Activated CD8-positive, alpha-beta memory T cell treated with anti-CD3 and anti-CD28 coated beads, Interleukin-2, amount 50 U/mL, for 4 hours (primary cell): ENCODE data around the gene TDRD3.
"Not testable (repeated sequence)": the region's sequence is repeated elsewhere in the genome, so short reads cannot be mapped to it uniquely, and the experiment has no call there.

Experiments used
- DNase-seq: peaks from one replicate; pipeline ENCODE4 v3.0.0-alpha.2; 2020

Gene TDRD3

DNA sequence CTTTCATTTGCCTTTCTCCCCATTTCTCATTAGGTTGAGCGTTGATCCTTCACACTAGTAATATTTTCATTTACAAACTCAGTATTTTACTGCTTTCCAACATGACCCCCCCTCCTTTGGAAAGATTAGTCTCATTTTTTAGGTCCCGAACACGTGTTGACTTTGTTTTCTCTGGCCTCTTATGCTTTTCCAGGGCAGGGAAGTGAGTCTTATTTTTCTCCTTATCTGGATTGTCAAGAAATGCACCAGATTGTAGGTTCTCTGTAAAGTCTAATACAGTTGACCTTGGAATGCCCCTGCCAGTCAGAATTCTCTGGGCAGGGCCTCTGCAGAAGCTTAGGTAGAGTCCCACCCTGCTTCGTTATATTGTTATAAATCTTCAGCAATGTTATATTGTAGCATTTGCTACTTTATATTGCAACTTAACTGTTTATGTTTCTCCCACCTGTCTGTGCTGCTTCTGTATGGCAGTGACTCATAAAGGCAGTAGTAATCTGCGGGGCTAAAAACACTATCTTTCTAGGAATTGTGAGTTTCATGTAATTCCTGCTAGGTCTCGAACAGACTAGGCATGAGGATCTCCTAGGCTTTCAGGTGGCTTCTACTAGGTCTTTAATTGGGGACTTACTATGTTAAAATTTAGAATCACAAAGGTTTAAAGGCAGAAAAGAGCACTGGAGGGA is 2.0 kb downstream of the TDRD3 start:
- DNase-seq = no peak

GRCh38 chr13:60402022-60402421 is 5.0 kb downstream of the TDRD3 start:
- DNase-seq = no peak

- DNase-seq = no peak
These were observed 10.1 kb downstream of the TDRD3 start for GRCh38 chr13:60407095-60407494.

- not testable (repeated sequence) for DNase-seq
These were observed 10.8 kb downstream of the TDRD3 start for GRCh38 chr13:60407852-60408251.

GRCh38 chr13:60409574-60410292 is 12.7 kb downstream of the TDRD3 start:
- not testable (repeated sequence) for DNase-seq

- DNase-seq = no peak
These were observed 13.3 kb downstream of the TDRD3 start for GRCh38 chr13:60410299-60410698.

DNA sequence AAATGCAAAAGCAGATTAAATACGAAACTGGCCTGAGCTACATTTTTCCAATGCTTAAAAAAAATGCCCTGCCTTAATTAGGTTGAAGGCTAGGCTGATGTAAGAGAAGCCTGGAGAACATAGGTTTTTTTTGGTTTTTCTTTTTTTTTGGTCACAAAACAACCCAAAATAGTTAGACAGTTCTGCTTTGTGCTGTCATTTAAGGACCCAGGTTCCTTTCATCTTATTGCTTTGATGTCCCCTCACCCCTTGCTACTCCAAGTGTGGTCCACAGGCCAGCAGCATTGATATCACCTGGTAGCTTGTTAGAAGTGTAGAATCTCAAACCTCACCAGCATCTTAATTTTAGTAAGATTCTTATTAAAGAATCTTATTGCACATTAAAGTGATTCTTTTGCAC is 14.4 kb downstream of the TDRD3 start:
- no peak for DNase-seq

DNA sequence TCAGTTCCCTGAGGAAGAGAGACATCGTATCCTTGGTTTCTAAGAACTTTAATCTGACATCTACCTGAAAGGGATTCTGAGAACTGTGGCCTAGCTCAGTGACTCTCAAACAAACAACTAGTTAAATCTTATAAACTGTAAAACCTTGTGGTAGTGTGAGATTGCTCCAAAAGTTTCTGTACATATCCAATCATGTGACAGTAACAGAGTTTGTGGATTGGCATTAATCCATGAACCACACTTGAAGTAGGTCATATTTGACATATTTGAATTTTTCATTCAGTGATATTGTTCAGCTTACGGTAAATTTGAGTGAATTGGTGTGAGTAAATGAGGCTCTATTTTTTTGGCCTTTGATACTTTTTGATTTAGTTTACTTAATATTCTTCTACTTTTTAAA is 15.0 kb downstream of the TDRD3 start:
- DNase-seq = no peak

- DNase-seq = no peak
These were observed 16.0 kb downstream of the TDRD3 start for GRCh38 chr13:60412909-60413616.

DNA sequence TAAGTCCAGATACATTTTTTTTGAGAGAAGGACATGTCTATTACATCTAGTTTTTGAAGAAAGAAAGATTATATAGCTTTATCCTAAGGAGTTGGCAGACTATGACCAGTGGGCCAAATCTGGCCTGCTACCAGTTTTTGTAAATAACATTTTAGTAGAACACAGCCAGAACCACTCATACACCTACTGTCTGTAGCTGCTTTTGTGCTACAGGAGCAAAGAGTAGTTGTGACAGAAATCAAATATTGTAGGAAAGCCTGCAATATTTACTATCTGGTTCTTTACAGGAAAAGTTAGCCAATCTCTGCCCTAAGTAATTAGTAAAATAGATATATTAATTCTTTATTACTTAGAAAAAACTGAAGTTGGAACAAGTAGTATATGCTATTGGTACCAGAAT is 17.2 kb downstream of the TDRD3 start:
- DNase-seq = no peak

- no peak for DNase-seq
These were observed 20.7 kb downstream of the TDRD3 start for GRCh38 chr13:60417734-60418133.

GRCh38 chr13:60418954-60419353 is 21.9 kb downstream of the TDRD3 start:
- DNase-seq = no peak

DNA sequence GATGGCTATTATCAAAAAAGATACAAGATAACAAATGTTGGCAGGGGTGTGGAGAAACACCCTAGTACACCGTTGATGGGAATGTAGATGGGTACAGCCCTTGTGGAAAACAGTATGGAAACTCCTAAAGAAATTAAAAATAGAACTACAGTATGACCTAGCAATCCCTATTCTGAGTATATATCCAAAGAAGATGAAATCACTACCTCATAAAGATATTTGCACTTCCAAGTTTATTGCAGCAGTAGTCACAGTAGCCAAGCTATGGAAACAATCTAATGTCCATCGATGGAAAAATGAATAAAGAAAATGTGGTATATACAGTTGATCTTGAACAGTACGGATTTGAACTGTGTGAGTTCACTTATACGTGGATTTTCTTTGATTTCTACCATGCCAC is 28.3 kb downstream of the TDRD3 start:
- no peak for DNase-seq

- DNase-seq = no peak
These were observed 29.1 kb downstream of the TDRD3 start for GRCh38 chr13:60426075-60426474.

GRCh38 chr13:60427285-60427684 is 30.3 kb downstream of the TDRD3 start:
- no peak for DNase-seq

DNA sequence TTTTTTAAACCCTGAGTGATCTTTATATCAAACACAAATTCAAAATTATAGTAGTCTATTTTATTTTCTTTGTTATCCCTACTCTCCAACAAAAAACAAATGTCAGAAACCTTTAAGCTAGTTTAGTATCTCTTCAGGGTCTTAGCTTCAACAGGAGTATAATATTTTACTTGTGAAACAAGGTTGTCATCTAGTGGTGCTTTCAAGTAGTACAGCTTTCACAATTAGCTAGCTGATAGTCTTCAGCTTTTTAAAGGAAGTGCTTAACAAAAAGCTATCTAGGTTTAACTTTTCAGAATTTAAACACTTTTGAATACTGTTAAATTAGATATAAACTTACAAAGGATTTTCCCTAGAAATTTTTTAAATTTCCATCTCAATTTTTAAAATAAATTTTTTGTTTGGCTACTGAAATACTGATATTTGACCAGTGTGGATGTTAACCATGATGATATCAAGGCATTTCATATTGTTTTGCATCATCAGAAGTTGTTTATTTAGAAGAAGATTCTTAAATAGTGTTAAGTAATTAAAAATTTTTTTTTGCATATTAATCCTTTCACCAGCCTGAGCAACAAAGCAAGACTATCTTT is 34.2 kb downstream of the TDRD3 start:
- DNase-seq = no peak

GRCh38 chr13:60433505-60433904 is 36.5 kb downstream of the TDRD3 start:
- no peak for DNase-seq

DNA sequence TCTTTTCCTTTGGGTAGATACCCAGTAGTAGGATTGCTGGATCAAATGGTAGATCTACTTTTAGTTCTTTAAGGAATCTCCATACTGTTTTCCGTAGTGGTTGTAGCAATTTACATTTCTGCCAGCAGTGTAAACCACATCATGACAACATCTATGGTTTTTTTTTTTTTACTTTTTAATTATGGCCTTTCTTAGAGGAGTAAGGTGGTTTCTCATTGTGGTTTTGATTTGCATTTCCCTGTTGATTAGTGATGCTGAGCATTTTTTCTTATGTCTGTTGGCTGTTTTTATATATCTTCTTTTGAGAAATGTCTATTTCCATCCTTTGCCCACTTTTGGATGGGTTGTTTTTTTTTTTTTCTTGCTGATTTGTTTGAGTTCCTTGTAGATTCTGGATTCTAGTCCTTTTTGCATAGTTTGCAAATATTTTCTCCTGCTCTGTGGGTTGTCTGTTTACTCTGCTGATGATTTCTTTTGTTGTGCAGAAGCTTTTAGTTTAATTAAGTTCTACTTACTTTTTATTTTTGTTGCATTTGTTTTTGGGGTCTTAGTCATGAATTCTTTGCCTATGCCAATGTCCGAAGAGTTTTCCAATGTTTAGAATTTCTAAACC is 38.8 kb downstream of the TDRD3 start:
- DNase-seq = no peak

GRCh38 chr13:60439201-60439600 is 42.2 kb downstream of the TDRD3 start:
- DNase-seq = no peak

- DNase-seq = no peak
These were observed 44.7 kb downstream of the TDRD3 start for GRCh38 chr13:60441761-60442160.

GRCh38 chr13:60448907-60449510 is 52.0 kb downstream of the TDRD3 start:
- DNase-seq = no peak

DNA sequence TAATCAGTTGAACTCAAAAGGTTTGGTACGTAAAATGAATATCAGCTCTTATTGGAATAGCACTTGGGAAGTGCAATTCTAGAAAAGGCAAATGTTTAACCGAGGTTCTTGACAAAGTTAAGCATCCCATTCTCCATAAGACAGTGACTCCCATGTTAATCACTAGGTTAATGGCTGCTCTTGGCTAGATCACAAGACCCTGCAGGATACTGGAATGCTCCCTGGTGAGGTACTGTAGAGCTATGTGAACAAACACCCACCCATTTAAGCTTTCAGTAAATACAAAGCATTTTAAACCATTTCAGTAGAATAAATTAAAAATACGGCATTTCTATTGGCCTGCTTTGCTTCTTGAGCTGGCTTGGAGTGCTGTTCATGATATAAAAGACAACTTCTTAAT is 56.5 kb downstream of the TDRD3 start:
- DNase-seq = no peak

- no peak for DNase-seq
These were observed 57.4 kb downstream of the TDRD3 start for GRCh38 chr13:60454425-60454824.
